WTC11 (cell line): ENCODE results near the gene CD226. TPM values are rescaled to one million over a fixed set of nuclear protein-coding genes. Genes with fewer than 3 reads are reported as not detected.

Source experiments
- ATAC-seq: fragments of 200-7000 bp; cut with Tn5 transposase; 2 replicates; pipeline ENCODE4 v1.10.0; 2021; ENCODE audit warnings: mild to moderate bottlenecking, moderate library complexity
- CTCF ChIA-PET: fragments of 300-600 bp; sonication (Branson Sonifier 250); formaldehyde crosslinking; loops from one replicate; lab custom pipeline; 2021; ENCODE audit warnings: antibody characterized with exemption; lab: Charles Lee
- POLR2A ChIA-PET: fragments of 350-600 bp; sonication (Branson Sonifier 250); formaldehyde crosslinking; loops from one replicate; lab custom pipeline; 2021; ENCODE audit warnings: antibody characterized with exemption; lab: Charles Lee
- DNase-seq: peaks from one replicate; pipeline ENCODE4 v3.0.0; 2021; ENCODE audit warnings: low spot score
- H3K27ac Mint-ChIP-seq: 2 replicates; pipeline ENCODE4 v1.8.0; 2021; ENCODE audit warnings: mixed read lengths
- H3K27me3 Mint-ChIP-seq: 2 replicates; pipeline ENCODE4 v1.8.0; 2021; ENCODE audit warnings: low read depth, mild to moderate bottlenecking, moderate library complexity, mixed read lengths
- H3K36me3 Mint-ChIP-seq: 2 replicates; pipeline ENCODE4 v1.8.0; 2021; ENCODE audit warnings: mixed read lengths
- H3K4me1 Mint-ChIP-seq: 2 replicates; pipeline ENCODE4 v1.8.0; 2022; ENCODE audit warnings: mixed read lengths
- H3K4me3 Mint-ChIP-seq: 2 replicates; pipeline ENCODE4 v1.8.0; 2021; ENCODE audit warnings: mild to moderate bottlenecking, moderate library complexity, mixed read lengths
- H3K9me3 Mint-ChIP-seq: 2 replicates; pipeline ENCODE4 v1.8.0; 2021; ENCODE audit warnings: mixed read lengths
- AR ChIP-seq: fragments of 250-450 bp; sonication (Bioruptor Pico); IDR thresholded peaks from 2 replicates; pipeline ENCODE4 v1.9.0; 2021; ENCODE audit warnings: mild to moderate bottlenecking
- CREB1 ChIP-seq: sonication (generic); formaldehyde crosslinking; IDR thresholded peaks from 2 replicates; pipeline ENCODE4 v1.8.0; 2023; ENCODE audit warnings: mild to moderate bottlenecking, missing genetic modification reagents
- E2F1 ChIP-seq: sonication (generic); formaldehyde crosslinking; IDR thresholded peaks from 2 replicates; pipeline ENCODE4 v1.8.0; 2022; ENCODE audit warnings: mild to moderate bottlenecking, missing genetic modification reagents
- ERG ChIP-seq: fragments of 250-450 bp; sonication (Bioruptor Pico); IDR thresholded peaks from 2 replicates; pipeline ENCODE4 v1.8.0; 2021; ENCODE audit warnings: mild to moderate bottlenecking
- FOXJ3 ChIP-seq: sonication (generic); formaldehyde crosslinking; IDR thresholded peaks from 2 replicates; pipeline ENCODE4 v1.9.0; 2021; ENCODE audit warnings: missing genetic modification reagents, mild to moderate bottlenecking, borderline replicate concordance
- GTF2I ChIP-seq: fragments of 250-450 bp; sonication (Bioruptor Pico); conservative IDR thresholded peaks from 2 replicates; pipeline ENCODE4 v1.4.0; 2021; ENCODE audit warnings: mild to moderate bottlenecking
- IRF1 ChIP-seq: sonication (generic); formaldehyde crosslinking; IDR thresholded peaks from 2 replicates; pipeline ENCODE4 v1.8.0; 2023; ENCODE audit warnings: missing genetic modification reagents
- JAZF1 ChIP-seq: fragments of 250-450 bp; sonication (Bioruptor Pico); IDR thresholded peaks from 2 replicates; pipeline ENCODE4 v1.9.0; 2021; ENCODE audit warnings: moderate library complexity, mild to moderate bottlenecking, inconsistent platforms
- JUN ChIP-seq: sonication (generic); formaldehyde crosslinking; IDR thresholded peaks from 2 replicates; pipeline ENCODE4 v1.8.0; 2023; ENCODE audit warnings: mild to moderate bottlenecking, missing genetic modification reagents
- MAX ChIP-seq: sonication (generic); formaldehyde crosslinking; IDR thresholded peaks from 2 replicates; pipeline ENCODE4 v1.8.0; 2022; ENCODE audit warnings: mild to moderate bottlenecking, missing genetic modification reagents
- SMAD3 ChIP-seq: sonication (generic); formaldehyde crosslinking; IDR thresholded peaks from 2 replicates; pipeline ENCODE4 v1.8.0; 2022; ENCODE audit warnings: missing genetic modification reagents, mild to moderate bottlenecking, borderline replicate concordance
- SMAD4 ChIP-seq: sonication (generic); formaldehyde crosslinking; IDR thresholded peaks from 2 replicates; pipeline ENCODE4 v1.8.0; 2022; ENCODE audit warnings: mild to moderate bottlenecking, missing genetic modification reagents
- ZBTB21 ChIP-seq: sonication (generic); formaldehyde crosslinking; IDR thresholded peaks from 2 replicates; pipeline ENCODE4 v1.8.1; 2023; ENCODE audit warnings: mild to moderate bottlenecking, missing genetic modification reagents, borderline replicate concordance
- ZBTB43 ChIP-seq: sonication (generic); formaldehyde crosslinking; IDR thresholded peaks from 2 replicates; pipeline ENCODE4 v1.8.1; 2023; ENCODE audit warnings: mild to moderate bottlenecking, missing genetic modification reagents
- ZNF263 ChIP-seq: sonication (generic); formaldehyde crosslinking; IDR thresholded peaks from 2 replicates; pipeline ENCODE4 v1.8.1; 2022; ENCODE audit warnings: low read depth, mild to moderate bottlenecking, moderate library complexity, missing genetic modification reagents
- ZNF396 ChIP-seq: fragments of 250-450 bp; sonication (Bioruptor Pico); IDR thresholded peaks from 2 replicates; pipeline ENCODE4 v1.8.0; 2021; ENCODE audit warnings: mild to moderate bottlenecking, moderate library complexity, borderline replicate concordance
- ZNF423 ChIP-seq: fragments of 250-450 bp; sonication (Bioruptor Pico); IDR thresholded peaks from 2 replicates; pipeline ENCODE4 v2.1.2; 2022; ENCODE audit warnings: mild to moderate bottlenecking, moderate library complexity
- ZNF512 ChIP-seq: sonication (generic); formaldehyde crosslinking; IDR thresholded peaks from 2 replicates; pipeline ENCODE4 v1.8.1; 2022; ENCODE audit warnings: missing genetic modification reagents, borderline replicate concordance
- ZNF532 ChIP-seq: fragments of 250-450 bp; sonication (Bioruptor Pico); IDR thresholded peaks from 2 replicates; pipeline ENCODE4 v1.9.0; 2021; ENCODE audit warnings: mild to moderate bottlenecking, borderline replicate concordance
- total RNA-seq: library from RNA; stranded (reverse); gene quantifications from 3 replicates; pipeline ENCODE4 v1.2.3, GENCODE V29; 2021

CD226 gene
- total RNA-seq, 1 experiment from 2014 or later: 0.24 TPM

- TF ChIP-seq ZNF263 (no peak), IRF1 (CRISPR knock-in tag) (no peak), JAZF1 (no peak), MAX (no peak), ZNF423 (no peak), SMAD4 (CRISPR knock-in tag) (no peak), E2F1 (CRISPR knock-in tag) (no peak), CREB1 (CRISPR knock-in tag) (no peak)
Observed at GRCh38 chr18:69870736-69871135, 76.9 kb downstream of the CD226 start (continued).

GRCh38 chr18:69866212-69866611, 81.5 kb downstream of the CD226 start:
- no peak for DNase-seq
- ChIA-PET CTCF (interaction anchor here (0.6 kb wide), 1 partner anchor 131 kb away, joined by 4 read pairs; no protein-coding TSS in a partner anchor), POLR2A (no interaction called here)
- Mint-ChIP-seq H3K27me3 (no peaks in the 10 kb centered on the region), H3K4me1 (peaks cover 4% of the 10 kb centered on the region; the same call in 1 of the 2 replicates), H3K4me3 (no peak overlapping the region), H3K27ac (no peak overlapping the region), H3K36me3 (no peaks in the 10 kb centered on the region), H3K9me3 (peaks cover 3% of the 10 kb centered on the region; the same call in 1 of the 2 replicates)
- ATAC-seq: no peak
- TF ChIP-seq JUN (CRISPR knock-in tag) (no peak), JAZF1 (no peak), ZNF532 (CRISPR knock-in tag) (no peak), GTF2I (CRISPR knock-in tag) (no peak), ZBTB43 (CRISPR knock-in tag) (no peak), AR (CRISPR knock-in tag) (no peak), ERG (no peak), ZBTB21 (CRISPR knock-in tag) (no peak), ZNF396 (no peak), SMAD3 (CRISPR knock-in tag) (no peak), ZNF512 (CRISPR knock-in tag) (no peak), FOXJ3 (CRISPR knock-in tag) (no peak)
